ENCODE measurements around the gene PTGFR.
A peak's percentile ranks its signal among the peaks of the same experiment; 100 is the strongest.

PTGFR gene

GRCh38 chr1:78500529-78500928 lies 9.8 kb downstream of the PTGFR start:
- Histone ChIP-seq H2BK12ac (ENCODE audit: low read length in 2 of 2) (no peak overlapping the region), H4K91ac (ENCODE audit: low read length) (no peak overlapping the region), H3K18ac (ENCODE audit: low read depth in 1 of 2, low read length in 2 of 2) (no peak overlapping the region), H3K27me3 (ENCODE audit: control insufficient read depth in 1 of 2, insufficient read depth in 1 of 2, low read length in 2 of 2) (peaks cover 0 to 4% of the 10 kb centered on the region in 2 experiments), H2AFZ (ENCODE audit: low read depth, low read length) (no peak overlapping the region), H3K4me2 (ENCODE audit: low read length, poor library complexity, severe bottlenecking) (no peak overlapping the region), H2BK15ac (ENCODE audit: low read depth, poor library complexity, severe bottlenecking) (no peak overlapping the region), H3K14ac (ENCODE audit: low read length in 2 of 2) (no peak overlapping the region), H2AK5ac (ENCODE audit: low read length, severe bottlenecking) (no peak overlapping the region), H3K27ac (ENCODE audit: low read length, poor library complexity, severe bottlenecking) (no peak overlapping the region), H3K79me1 (replicated peaks; ENCODE audit: low read length, poor library complexity, severe bottlenecking) (no peaks in the 10 kb centered on the region), H2BK120ac (ENCODE audit: low read depth, low read length) (no peak overlapping the region), H3K4me1 (ENCODE audit: control insufficient read depth, insufficient read depth, low read depth, low read length) (no peaks in the 10 kb centered on the region), H4K8ac (ENCODE audit: low read length) (no peak overlapping the region), H3K9me3 (ENCODE audit: control insufficient read depth, low read length) (no peaks in the 10 kb centered on the region), H3K9ac (ENCODE audit: low read length) (no peak overlapping the region), H3K4me3 (ENCODE audit: insufficient read depth in 1 of 2, low read depth in 1 of 2, low read length in 2 of 2) (peak overlapping the region in 1 of 2 experiments; percentile 12), H2BK5ac (ENCODE audit: low read depth, low read length, poor library complexity, severe bottlenecking) (no peak overlapping the region), H3K4ac (ENCODE audit: low read depth in 1 of 2, low read length in 2 of 2) (no peak overlapping the region), H3K23ac (ENCODE audit: low read length in 2 of 2) (no peak overlapping the region), H3K36me3 (ENCODE audit: control insufficient read depth in 1 of 2, insufficient read depth in 2 of 2, low read depth in 1 of 2, low read length in 2 of 2) (peaks cover 0 to 33% of the 10 kb centered on the region in 2 experiments)
- WGBS = 50% methylated on average over 1 of the region's 2 CpGs
- DNase-seq = no peak

- Histone ChIP-seq H3K9me3 (ENCODE audit: control insufficient read depth, low read length) (no peaks in the 10 kb centered on the region), H4K8ac (ENCODE audit: low read length) (no peak overlapping the region), H2AFZ (ENCODE audit: low read depth, low read length) (no peak overlapping the region), H3K4me1 (ENCODE audit: control insufficient read depth, insufficient read depth, low read depth, low read length) (no peaks in the 10 kb centered on the region), H3K79me1 (replicated peaks; ENCODE audit: low read length, poor library complexity, severe bottlenecking) (no peaks in the 10 kb centered on the region), H3K36me3 (ENCODE audit: control insufficient read depth in 1 of 2, insufficient read depth in 2 of 2, low read depth in 1 of 2, low read length in 2 of 2) (peaks cover 0 to 37% of the 10 kb centered on the region in 2 experiments), H3K14ac (ENCODE audit: low read length in 2 of 2) (no peak overlapping the region), H2AK5ac (ENCODE audit: low read length, severe bottlenecking) (no peak overlapping the region), H3K9ac (ENCODE audit: low read length) (no peak overlapping the region), H2BK12ac (ENCODE audit: low read length in 2 of 2) (no peak overlapping the region), H3K23ac (ENCODE audit: low read length in 2 of 2) (no peak overlapping the region), H3K27ac (ENCODE audit: low read length, poor library complexity, severe bottlenecking) (no peak overlapping the region), H3K4me2 (ENCODE audit: low read length, poor library complexity, severe bottlenecking) (no peak overlapping the region), H4K91ac (ENCODE audit: low read length) (no peak overlapping the region), H3K4ac (ENCODE audit: low read depth in 1 of 2, low read length in 2 of 2) (no peak overlapping the region), H2BK15ac (ENCODE audit: low read depth, poor library complexity, severe bottlenecking) (no peak overlapping the region), H2BK5ac (ENCODE audit: low read depth, low read length, poor library complexity, severe bottlenecking) (no peak overlapping the region), H2BK120ac (ENCODE audit: low read depth, low read length) (no peak overlapping the region), H3K18ac (ENCODE audit: low read depth in 1 of 2, low read length in 2 of 2) (no peak overlapping the region), H3K27me3 (ENCODE audit: control insufficient read depth in 1 of 2, insufficient read depth in 1 of 2, low read length in 2 of 2) (peaks cover 0 to 4% of the 10 kb centered on the region in 2 experiments), H3K4me3 (ENCODE audit: insufficient read depth in 1 of 2, low read depth in 1 of 2, low read length in 2 of 2) (no peak overlapping the region)
- no peak for DNase-seq
Observed at GRCh38 chr1:78501203-78501602, 10.4 kb downstream of the PTGFR start.

GRCh38 chr1:78511334-78511733 lies 20.6 kb downstream of the PTGFR start:
- no peak overlapping the region for H2BK12ac ChIP-seq (ENCODE audit: low read length in 2 of 2)
- no peak overlapping the region for H3K4me2 ChIP-seq (ENCODE audit: low read length, poor library complexity, severe bottlenecking)
- H2BK15ac ChIP-seq (ENCODE audit: low read depth, poor library complexity, severe bottlenecking) = no peak overlapping the region
- H3K79me1 ChIP-seq (replicated peaks; ENCODE audit: low read length, poor library complexity, severe bottlenecking) = no peaks in the 10 kb centered on the region
- H4K91ac ChIP-seq (ENCODE audit: low read length) = no peak overlapping the region
- H3K36me3 ChIP-seq (ENCODE audit: control insufficient read depth in 1 of 2, insufficient read depth in 2 of 2, low read depth in 1 of 2, low read length in 2 of 2) = peaks cover 0 to 91% of the 10 kb centered on the region in 2 experiments
- no peaks in the 10 kb centered on the region for H3K4me1 ChIP-seq (ENCODE audit: control insufficient read depth, insufficient read depth, low read depth, low read length)
- no peak overlapping the region for H3K4ac ChIP-seq (ENCODE audit: low read depth in 1 of 2, low read length in 2 of 2)
- H3K9ac ChIP-seq (ENCODE audit: low read length) = no peak overlapping the region
- 55% methylated on average over 3 of the region's 3 CpGs for WGBS
- H3K27ac ChIP-seq (ENCODE audit: low read length, poor library complexity, severe bottlenecking) = no peak overlapping the region
- no peak for DNase-seq
- H3K4me3 ChIP-seq (ENCODE audit: insufficient read depth in 1 of 2, low read depth in 1 of 2, low read length in 2 of 2) = no peak overlapping the region
- no peak overlapping the region for H3K18ac ChIP-seq (ENCODE audit: low read depth in 1 of 2, low read length in 2 of 2)
- no peak overlapping the region for H2BK120ac ChIP-seq (ENCODE audit: low read depth, low read length)
- H3K14ac ChIP-seq (ENCODE audit: low read length in 2 of 2) = no peak overlapping the region
- H2AFZ ChIP-seq (ENCODE audit: low read depth, low read length) = no peak overlapping the region
- no peak overlapping the region for H4K8ac ChIP-seq (ENCODE audit: low read length)
- no peaks in the 10 kb centered on the region for H3K27me3 ChIP-seq (ENCODE audit: control insufficient read depth in 1 of 2, insufficient read depth in 1 of 2, low read length in 2 of 2)
- peaks cover 27% of the 10 kb centered on the region for H3K9me3 ChIP-seq (ENCODE audit: control insufficient read depth, low read length)
- H3K23ac ChIP-seq (ENCODE audit: low read length in 2 of 2) = no peak overlapping the region
- no peak overlapping the region for H2BK5ac ChIP-seq (ENCODE audit: low read depth, low read length, poor library complexity, severe bottlenecking)
- H2AK5ac ChIP-seq (ENCODE audit: low read length, severe bottlenecking) = no peak overlapping the region

- 89% methylated on average over 1 of the region's 2 CpGs for WGBS
- Histone ChIP-seq H3K27ac (ENCODE audit: low read length, poor library complexity, severe bottlenecking) (no peak overlapping the region), H2BK5ac (ENCODE audit: low read depth, low read length, poor library complexity, severe bottlenecking) (no peak overlapping the region), H3K4ac (ENCODE audit: low read depth in 1 of 2, low read length in 2 of 2) (no peak overlapping the region), H2AK5ac (ENCODE audit: low read length, severe bottlenecking) (no peak overlapping the region), H3K23ac (ENCODE audit: low read length in 2 of 2) (no peak overlapping the region), H3K36me3 (ENCODE audit: control insufficient read depth in 1 of 2, insufficient read depth in 2 of 2, low read depth in 1 of 2, low read length in 2 of 2) (peaks cover 0 to 69% of the 10 kb centered on the region in 2 experiments), H3K18ac (ENCODE audit: low read depth in 1 of 2, low read length in 2 of 2) (no peak overlapping the region), H3K4me2 (ENCODE audit: low read length, poor library complexity, severe bottlenecking) (no peak overlapping the region), H2AFZ (ENCODE audit: low read depth, low read length) (no peak overlapping the region), H4K91ac (ENCODE audit: low read length) (no peak overlapping the region), H3K4me1 (ENCODE audit: control insufficient read depth, insufficient read depth, low read depth, low read length) (no peaks in the 10 kb centered on the region), H3K14ac (ENCODE audit: low read length in 2 of 2) (no peak overlapping the region), H3K4me3 (ENCODE audit: insufficient read depth in 1 of 2, low read depth in 1 of 2, low read length in 2 of 2) (no peak overlapping the region), H3K27me3 (ENCODE audit: control insufficient read depth in 1 of 2, insufficient read depth in 1 of 2, low read length in 2 of 2) (no peaks in the 10 kb centered on the region), H4K8ac (ENCODE audit: low read length) (no peak overlapping the region), H3K79me1 (replicated peaks; ENCODE audit: low read length, poor library complexity, severe bottlenecking) (no peaks in the 10 kb centered on the region), H2BK120ac (ENCODE audit: low read depth, low read length) (no peak overlapping the region), H2BK15ac (ENCODE audit: low read depth, poor library complexity, severe bottlenecking) (no peak overlapping the region), H2BK12ac (ENCODE audit: low read length in 2 of 2) (no peak overlapping the region), H3K9me3 (ENCODE audit: control insufficient read depth, low read length) (peaks cover 8% of the 10 kb centered on the region), H3K9ac (ENCODE audit: low read length) (no peak overlapping the region)
- DNase-seq = no peak
Observed at GRCh38 chr1:78516716-78517115, 25.9 kb downstream of the PTGFR start.
